Activated CD4-positive, CD25-positive, alpha-beta regulatory T cell treated with anti-CD3 and anti-CD28 coated beads, Interleukin-2, amount 50 U/mL, for 16 hours (primary cell): ENCODE results near the gene NDC1.
"Not testable (repeated sequence)": the region's sequence is repeated elsewhere in the genome, so short reads cannot be mapped to it uniquely, and the experiment has no call there.

Experiments
- DNase-seq: peaks from one replicate; pipeline ENCODE4 v3.0.0-alpha.2; 2020; ENCODE audit warnings: low read depth, low spot score

The NDC1 gene

DNA sequence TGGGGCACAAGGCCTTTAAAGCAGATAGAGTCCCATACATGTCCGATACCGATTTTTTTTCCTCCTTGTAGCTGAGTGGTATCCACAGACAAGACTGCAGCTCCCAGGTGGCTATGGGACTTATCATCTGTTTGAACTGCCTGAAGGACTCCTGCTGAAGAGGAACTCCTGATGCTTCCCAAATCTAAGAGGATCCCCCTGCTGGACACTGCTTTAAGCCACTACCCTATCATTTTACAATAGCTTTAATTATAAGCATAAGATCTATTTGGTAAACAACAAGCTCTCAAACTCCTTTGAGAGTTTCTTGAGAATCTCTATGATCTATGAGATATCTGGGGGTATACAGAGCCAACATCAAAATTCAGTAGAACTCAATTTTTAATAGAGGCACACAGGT lies 11.7 kb downstream of the NDC1 start:
- no peak for DNase-seq

DNA sequence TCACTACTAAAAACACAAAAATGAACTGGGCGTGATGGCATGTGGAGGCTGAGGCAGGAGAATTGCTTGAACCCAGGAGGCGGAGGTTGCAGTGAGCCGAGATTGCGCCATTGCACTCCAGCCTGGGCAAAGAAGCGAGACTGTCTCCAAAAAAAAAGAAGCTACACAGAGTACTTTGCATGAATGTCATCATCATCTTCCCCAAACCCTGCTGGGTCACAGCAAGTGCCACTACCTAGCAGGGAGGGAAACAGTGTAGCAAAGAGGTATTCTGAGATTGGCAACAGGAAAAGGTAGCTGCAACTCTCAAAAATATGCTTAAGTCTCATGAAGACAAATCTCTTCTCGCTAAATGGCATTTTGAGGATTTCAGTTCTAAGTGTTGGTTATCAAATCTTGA lies 12.8 kb downstream of the NDC1 start:
- no peak for DNase-seq

DNA sequence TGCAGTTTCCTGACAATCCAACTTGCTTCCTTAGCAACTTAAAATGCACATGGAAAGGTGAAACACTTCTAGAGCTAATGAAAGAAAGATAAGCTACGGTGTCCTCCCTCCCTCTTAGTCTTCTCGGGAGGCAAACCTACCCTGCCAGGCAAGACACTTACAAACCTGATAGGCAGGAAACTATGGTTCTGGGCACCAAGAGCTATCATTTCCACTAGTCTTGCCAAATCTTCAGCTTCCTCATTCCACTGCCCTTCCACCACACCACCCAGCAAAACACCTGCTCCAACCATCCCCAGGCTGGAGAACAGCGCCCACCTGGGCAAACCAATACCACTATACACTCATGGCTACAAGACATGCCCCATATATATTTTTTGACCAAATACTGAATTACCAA lies 15.2 kb downstream of the NDC1 start:
- no peak for DNase-seq

DNA sequence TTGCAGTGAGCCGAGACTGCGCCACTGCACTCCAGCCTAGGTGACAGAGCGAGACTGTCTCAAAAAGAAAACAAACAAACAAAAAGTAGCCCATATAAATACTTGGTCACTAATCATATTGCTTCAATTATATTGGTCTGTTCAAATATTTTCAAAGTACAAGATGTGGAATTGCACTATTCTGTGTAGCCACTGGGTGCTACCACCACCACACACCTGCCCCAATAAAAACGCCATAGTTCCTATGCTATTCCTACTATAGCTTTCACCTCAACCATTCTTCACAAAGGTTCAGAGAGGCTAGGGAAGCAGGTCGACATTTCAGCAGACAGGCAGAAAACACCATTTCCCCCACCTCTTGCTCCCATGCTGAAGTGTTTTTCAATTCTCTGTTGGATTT lies 16.7 kb downstream of the NDC1 start:
- no peak for DNase-seq

DNA sequence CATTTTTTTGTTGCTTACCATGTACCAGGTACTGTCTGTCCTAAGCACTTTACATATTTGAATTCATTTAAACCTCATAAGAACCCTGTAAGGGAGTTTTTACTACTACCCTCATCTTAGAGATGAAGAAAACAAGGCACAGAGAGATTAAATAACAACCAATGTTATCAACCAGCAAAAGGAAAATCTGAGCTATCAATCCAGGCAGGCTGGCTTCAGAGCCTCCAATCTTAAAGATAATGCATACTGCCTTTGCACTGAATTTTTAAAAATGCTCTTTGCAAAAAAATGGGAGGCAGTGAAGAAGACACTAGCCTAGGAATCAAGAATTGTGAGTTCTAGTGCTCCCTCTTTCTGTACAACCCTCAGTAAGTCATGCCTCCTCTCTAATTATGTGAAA lies 18.7 kb downstream of the NDC1 start:
- no peak for DNase-seq

DNA sequence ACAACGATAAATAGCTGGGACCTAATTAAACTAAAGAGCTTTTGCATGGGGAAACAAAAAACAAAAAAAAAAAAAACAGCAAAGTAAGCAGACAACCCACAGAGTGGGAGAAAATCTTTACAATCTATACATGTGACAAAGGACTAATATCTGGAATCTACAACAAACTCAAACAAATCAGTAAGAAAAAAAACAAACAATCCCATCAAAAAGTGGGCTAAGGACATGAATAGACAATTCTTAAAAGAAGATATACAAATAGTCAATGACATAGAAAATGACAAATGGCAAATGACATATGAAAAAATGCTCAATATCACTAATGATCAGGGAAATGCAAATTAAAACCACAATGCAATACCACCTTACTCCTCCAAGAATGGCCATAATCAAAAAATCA lies 21.5 kb downstream of the NDC1 start:
- not testable (repeated sequence) for DNase-seq

DNA sequence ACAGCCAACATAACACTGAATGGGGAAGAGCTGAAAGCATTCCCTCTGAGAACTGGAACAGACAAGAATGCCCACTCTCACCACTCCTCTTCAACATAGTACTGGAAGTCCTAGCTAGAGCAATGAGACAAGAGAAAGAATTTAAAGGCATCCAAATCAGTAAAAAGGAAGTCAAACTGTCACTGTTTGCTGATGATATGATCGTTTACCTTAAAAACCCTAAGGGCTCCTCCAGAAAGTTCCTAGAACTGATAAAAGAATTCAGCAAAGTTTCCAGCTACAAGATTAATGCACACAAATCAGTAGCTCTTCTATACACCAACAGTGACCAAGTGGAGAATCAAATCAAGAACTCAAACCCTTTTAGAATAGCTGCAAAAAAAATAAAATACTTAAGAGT lies 22.6 kb downstream of the NDC1 start:
- not testable (repeated sequence) for DNase-seq

DNA sequence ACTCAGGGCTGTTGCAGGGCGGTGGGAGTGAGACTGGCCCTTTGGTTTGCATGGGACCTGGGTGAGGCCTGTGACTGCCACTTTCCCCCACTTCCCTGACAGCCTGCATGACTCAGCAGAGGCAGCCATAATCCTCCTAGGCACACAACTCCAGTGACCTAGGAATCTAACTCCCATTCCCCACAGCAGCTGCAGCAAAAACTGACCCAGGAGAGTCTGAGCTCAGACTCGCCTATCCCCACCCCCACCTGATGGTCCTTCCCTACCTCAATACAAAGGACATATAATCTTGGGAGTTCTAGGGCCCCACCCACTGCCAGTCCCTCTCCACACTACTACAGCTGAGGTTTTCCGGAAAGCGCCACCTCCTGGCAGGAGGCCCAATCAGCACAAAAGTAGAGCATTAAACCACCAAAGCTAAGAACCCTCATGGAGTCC lies 26.7 kb downstream of the NDC1 start:
- no peak for DNase-seq

DNA sequence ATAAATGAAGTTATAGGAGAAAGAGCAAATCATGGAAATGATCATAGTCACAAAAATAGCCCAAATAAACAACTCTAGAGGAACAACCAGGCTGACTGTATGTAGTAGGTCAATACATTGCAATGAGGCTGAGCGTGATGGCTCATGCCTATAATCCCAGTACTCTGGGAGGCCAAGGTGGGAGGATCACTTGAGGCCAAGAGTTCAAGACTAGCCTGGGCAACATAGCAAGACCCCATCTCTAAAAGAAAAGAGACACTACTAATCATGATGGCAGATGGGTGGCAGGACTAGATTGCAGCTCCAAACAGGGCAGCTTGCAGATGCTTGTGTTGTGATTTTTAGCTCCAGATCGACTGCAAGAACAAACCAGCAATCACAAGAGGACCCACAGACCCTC lies 27.6 kb downstream of the NDC1 start:
- no peak for DNase-seq

DNA sequence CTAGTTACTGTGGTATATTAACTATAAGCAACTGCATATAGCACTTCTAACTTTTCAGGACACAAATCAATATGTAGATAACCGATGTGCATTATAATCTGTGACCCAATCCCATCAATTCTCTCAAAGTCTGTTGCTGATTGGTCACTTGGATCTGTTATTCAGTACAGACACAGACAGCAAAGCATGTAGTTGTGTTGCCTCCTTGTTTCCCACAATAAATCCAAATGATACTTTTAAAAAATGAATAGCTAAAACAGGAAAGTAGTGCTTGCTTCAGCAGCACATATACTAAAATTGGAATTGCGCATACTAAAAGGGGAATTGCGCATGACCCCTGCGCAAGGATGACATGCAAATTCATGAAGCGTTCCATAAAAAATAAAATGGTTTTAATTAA lies 28.1 kb downstream of the NDC1 start:
- DNase-seq: no peak

DNA sequence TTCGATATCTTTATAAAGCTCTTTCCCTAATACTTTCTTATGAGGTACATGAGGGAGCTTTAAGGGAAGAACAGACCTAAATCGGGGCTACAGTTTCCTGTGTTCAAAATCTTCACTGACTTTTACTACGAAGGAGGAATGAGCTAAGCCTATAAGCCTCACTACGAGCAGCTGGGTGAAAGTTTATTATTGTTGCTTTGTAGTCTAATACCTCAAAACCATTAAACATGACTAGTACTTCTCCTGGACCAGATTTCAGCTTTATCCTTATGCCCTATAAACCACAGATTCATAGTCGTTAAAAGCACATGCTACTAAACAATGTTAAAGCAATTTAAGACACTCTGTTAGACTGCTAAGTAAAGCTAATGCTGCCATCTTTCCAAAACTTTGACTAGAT lies 30.2 kb downstream of the NDC1 start:
- no peak for DNase-seq

DNA sequence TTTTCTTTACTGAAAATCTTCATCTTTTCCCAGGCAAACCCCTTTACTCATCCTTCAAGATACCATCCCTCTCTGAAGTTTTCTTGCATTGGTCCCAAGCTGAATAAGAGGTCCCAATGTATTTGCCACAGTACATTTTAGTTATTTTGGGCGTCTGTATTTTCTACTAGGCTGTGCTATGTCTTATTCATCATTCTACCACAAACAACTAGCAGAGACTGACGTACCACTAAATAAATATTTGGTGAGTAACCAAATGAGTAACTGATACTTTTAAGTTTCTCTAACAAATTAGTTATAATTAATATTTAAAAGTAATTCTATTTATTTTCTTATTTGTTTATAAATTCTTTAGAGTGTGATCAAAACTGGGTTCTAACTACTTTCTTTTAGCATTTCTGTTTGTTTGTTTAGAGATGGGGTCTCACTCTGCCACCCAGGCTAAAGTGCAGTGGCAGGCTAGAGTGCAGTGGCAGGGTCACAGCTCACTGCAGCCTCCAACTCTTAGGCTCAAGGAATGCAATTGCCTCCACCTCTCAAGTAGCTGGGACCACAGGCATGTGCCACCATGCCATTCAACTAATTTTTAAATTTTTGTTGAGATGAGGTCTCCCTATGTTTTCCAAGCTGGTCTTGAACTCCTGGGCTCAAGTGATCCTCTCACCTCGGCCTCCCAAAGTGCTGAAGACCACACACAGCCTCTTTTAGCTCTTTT lies 33.1 kb downstream of the NDC1 start:
- DNase-seq: no peak

DNA sequence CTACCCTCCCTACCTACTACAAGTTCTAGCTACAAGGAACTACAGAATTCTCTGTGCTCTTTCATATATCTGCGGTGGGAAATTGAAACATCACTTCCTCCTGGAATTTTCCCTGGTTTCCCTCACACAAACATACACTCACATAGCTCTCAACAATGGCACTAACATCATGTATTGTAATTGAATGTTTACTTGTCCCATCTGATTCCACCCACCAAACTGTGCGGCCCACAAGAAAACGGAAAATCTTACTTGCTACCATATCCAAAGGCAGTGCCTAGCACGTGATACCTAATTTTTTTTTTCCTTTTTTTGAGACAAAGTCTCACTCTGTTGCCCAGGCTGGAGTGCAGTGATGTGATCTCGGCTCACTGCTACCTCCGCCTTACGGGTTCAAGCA lies 33.9 kb downstream of the NDC1 start:
- DNase-seq: no peak

DNA sequence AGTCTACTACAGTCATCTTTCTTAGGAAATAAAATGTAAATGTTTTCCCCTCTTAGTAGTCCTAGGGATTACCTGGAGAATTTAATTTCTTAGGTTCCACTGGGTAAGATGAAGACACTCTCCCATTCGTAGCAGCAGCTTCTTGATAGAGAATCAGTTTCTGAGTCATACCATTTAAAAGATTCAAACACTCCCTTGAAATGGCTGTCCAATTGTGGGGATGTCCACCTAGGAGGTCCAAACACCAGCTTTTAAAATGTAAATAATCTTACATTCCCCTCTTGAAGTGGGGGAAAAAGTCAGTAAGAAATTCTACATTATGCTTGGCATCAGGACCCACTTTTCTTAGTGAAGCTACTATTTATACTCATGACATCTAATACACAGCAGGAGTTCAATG lies 37.5 kb downstream of the NDC1 start:
- no peak for DNase-seq

DNA sequence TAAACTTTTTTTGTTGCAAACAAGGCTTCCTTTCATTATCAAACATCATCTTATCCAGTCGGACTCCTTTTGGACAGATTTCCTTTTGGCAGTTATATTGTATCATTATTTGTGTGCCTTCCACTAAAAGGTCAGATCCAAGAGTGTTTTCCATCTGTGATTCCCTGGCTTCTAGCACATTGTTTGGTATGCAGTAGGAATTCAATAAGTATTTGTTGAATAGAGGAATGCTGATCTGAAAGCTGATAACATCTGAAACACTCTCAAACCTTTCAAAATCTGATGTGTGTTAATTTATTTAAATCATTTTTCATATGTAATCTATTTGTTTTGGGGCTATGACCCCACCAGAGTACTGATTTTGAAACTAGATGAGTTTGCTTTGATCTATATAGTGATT lies 39.0 kb downstream of the NDC1 start:
- DNase-seq: no peak

DNA sequence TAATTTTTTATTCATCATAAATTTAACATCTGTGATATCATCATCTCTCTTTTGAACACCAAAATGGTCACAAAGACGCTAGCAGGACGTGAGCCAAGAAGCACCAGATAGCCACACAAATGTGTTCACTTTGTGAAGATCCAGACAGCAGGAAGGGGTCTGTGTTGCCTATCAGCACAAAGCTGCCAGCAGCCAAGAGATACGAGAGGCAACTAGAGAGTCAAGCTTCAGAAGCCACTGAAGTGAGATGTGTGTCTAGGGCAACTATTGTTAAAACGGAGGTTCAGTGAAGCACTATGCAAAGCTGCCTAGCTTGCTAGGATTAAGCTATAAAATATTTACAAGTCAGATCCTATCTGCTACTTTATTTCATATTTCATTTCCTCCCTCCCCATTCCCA lies 45.3 kb downstream of the NDC1 start:
- DNase-seq: no peak

DNA sequence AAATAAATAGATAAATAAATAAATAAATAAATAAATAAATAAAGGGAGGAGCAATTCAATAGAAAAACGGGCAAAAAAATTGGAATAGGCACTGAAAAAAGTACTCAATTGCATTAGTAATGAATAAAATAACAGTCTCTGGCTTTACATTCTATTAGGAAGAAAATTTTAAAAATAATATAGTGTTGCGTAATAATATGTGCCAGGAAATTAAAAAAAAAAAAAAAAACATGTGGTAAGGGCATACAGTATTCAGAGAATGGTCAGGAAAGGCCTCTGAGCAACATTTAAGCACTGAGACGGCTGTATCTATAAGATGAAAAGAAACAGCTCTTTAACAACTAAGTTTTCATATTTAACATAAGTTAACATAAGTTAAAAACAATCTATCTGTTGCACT lies 50.4 kb downstream of the NDC1 start:
- DNase-seq: no peak

DNA sequence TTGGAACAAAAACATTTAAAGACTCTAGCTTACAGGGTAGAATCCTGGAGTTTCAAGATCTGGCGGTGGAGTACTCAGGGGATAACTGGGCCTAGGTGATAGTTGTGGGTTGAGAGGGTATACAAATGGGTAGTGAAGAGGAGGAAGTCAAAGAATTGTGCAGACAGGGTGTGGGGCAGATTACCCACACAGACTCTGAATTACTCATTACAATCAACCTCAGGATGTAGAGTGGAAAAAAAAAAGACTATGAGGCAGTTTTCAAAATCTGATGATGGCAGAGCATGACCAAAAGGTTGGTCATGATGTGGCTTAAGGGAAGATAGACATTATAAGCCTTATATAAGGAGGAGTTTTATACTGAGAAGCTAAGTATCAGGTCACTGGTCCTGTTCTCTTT lies 55.0 kb downstream of the NDC1 start:
- DNase-seq: no peak

DNA sequence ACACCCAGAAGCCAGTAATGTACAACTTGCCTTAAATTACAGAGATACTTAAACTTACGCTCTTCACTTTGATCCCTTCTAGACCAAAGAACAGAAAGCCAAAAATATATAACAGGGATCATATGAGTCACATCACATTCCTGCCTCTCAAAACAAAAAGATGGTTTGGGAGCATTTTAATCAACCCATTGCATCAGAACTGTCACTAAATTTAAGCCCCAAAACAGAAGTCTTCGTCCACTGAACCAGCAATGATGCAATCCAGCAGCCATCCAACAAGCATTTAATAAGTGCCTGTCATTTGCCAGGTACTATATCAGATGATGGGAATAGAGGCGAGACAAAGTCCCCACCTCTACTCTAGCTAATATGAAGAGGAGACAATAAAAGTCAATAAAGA lies 56.4 kb downstream of the NDC1 start:
- no peak for DNase-seq

DNA sequence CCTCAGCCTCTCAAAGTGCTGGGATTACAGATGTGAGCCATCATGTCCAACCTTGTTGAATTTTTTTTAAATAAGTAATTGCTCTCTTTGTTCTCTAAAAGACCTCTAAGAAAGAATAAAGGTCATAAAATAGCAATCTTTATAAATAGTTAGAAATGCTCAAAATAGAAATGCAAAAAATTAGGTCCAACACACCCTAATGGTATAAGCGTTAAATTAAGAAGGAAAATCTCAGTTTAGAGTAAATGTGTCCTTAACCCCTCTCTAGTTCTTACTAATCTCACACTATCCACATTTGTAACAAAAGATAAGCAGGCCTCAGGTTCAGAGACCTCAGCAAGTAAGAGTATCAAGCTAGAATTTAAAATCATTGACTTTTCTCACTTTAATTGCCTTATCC lies 60.8 kb downstream of the NDC1 start:
- DNase-seq: no peak

DNA sequence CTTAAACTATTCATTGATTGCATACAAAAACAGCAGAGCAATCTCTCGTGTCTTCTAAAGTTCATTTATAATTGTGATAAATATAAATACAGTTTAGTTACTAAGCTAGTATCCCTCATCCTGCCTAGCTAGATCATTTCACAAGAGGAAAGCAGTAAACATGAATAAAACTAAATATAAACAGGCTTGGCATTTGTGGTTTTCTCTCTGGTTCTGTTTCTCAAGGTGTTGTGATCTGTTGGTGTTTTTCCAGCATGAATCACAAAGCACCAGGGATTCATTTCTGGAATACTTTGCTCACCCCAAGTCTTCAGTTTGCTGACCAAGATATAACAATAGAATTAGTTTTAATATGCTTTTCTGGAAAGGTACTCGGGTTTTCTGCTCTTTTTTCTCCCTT lies 66.4 kb downstream of the NDC1 start:
- DNase-seq: no peak

DNA sequence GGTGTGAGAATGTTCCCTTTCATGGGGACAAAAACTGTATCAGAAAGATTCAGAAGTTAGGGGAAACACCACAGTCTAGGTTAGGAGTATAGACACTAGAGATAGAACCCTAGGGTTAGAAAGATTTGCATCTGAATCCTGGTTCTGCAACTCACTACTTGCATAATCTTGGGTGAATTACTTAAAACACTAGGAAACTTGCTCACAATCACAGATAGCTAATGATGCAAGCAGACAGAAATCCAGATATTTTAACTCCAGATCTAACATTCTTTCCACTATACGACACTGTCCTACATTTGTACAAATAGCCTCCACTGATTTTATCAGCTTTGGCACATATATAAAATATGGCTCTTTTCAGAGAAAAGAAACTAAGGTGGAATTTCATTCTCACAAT lies 68.3 kb downstream of the NDC1 start:
- no peak for DNase-seq

DNA sequence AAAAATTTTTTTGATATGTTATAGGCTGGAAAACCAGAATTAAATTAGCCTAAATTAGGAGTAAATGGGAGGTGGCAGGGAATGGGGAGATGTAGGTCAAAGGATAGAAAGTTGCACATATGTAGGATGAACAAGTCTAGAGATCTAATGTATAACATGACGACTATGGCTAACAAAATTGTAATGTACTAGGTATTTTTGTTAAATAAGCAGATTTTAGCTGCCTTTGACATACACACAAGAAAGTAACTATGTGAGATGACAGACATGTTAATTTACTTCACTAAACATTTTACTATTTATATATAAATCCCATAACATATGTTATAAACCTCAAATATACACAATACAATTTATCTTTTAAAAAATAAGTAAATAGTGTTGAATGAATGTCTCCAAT lies 68.9 kb downstream of the NDC1 start:
- DNase-seq: no peak

DNA sequence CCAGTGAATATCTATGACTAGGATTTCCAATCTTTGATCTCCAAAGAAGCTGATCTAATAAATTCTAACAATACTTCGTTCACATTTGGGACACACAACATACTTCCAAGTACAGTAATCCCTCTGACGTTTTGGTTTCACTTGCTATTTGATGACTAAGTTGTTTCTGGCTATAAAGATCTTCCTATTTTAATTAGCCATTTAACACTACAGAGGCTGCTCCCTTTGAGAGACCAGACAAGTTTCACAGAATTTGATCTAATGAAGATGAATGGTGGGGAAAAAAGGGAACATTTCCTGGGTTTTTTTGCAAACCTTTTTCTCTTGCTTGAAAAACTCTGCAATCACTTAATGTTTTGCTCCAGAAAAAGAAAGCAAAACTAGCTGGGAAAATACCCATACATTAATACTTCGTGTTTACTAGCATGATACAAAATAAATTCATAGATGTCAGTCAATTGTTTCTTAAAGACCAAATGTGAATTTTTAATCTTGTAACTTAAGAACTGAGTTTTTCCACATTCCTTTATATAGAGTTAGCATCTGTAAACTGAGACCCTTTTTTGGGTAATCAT lies 71.2 kb downstream of the NDC1 start:
- DNase-seq: no peak
